ENCODE measurements around the gene CCDC34. TPM values are rescaled to one million over a fixed set of nuclear protein-coding genes. Genes with fewer than 3 reads are reported as not detected.

The CCDC34 gene
- total and polyA plus RNA-seq, 2 of the 4 experiments (the other 2 are of a cell fraction): 2.5 to 4.5 TPM

GRCh38 chr11:27291954-27292636, 70.9 kb downstream of the CCDC34 start:
- ChIA-PET POLR2A (ENCODE audit: unreplicated experiment) (no interaction called here), CTCF (no interaction called here)
- H3K9ac ChIP-seq (ENCODE audit: low read depth, low read length): no peak overlapping the region
- TF ChIP-seq RAD21 (IDR thresholded peaks at IDR 0.05; ENCODE audit: low read length) (no peak), CHD1 (IDR thresholded peaks at IDR 0.05; ENCODE audit: low read depth, low read length) (no peak)
- no CpG with 5 or more reads among the region's 5 CpGs for WGBS, 2 experiments (ENCODE audit: extremely low coverage in 2 of 2, insufficient read length in 1 of 2)
- H2BK120ac ChIP-seq (ENCODE audit: low read depth, low read length): no peak overlapping the region
- H2AK5ac ChIP-seq (ENCODE audit: low read depth, low read length): no peak overlapping the region
- dilution Hi-C loops (cut with HindIII; ENCODE audit: low sequenced_read_pairs, unreplicated experiment): no loop called here
- no peak overlapping the region for H2BK20ac ChIP-seq (ENCODE audit: low read depth, low read length)
- no peak overlapping the region for H3K4ac ChIP-seq (ENCODE audit: low read depth, low read length)
- BruUV-seq (replicated peaks): no TSS peak
- H2AK9ac ChIP-seq (replicated peaks; ENCODE audit: low read depth, low read length, poor library complexity): no peak overlapping the region
- H3K4me1 ChIP-seq (ENCODE audit: control insufficient read depth, insufficient read depth, low read length): peaks cover 4% of the 10 kb centered on the region; the same call in 1 of the 2 replicates
- in situ Hi-C loops (cut with MboI; ENCODE audit: low sequenced_read_pairs): no loop called here
- no peaks in the 10 kb centered on the region for H3K79me1 ChIP-seq (ENCODE audit: low read depth in 1 of 2, low read length in 2 of 2)
- no peaks in the 10 kb centered on the region for H4K20me1 ChIP-seq (ENCODE audit: insufficient read depth, low read length)
- no peaks in the 10 kb centered on the region for H3K9me3 ChIP-seq (ENCODE audit: control insufficient read depth, insufficient read depth, low read length)
- H4K5ac ChIP-seq (ENCODE audit: low read depth, low read length): no peak overlapping the region
- no peak overlapping the region for H2BK15ac ChIP-seq (ENCODE audit: low read depth, low read length)
- no peaks in the 10 kb centered on the region for H3K9me1 ChIP-seq (ENCODE audit: insufficient read depth, low read length)
- no peak overlapping the region for H3K14ac ChIP-seq (replicated peaks; ENCODE audit: low read depth, low read length)
- intact Hi-C loops (cut with micrococcal nuclease): no loop called here
- H3K27ac ChIP-seq (ENCODE audit: insufficient read depth, low read length): no peak overlapping the region
- H2AFZ ChIP-seq (replicated peaks; ENCODE audit: low read length, poor library complexity): no peak overlapping the region
- peaks cover 6% of the 10 kb centered on the region for H3K27me3 ChIP-seq (ENCODE audit: control insufficient read depth, insufficient read depth, low read length)
- no peak overlapping the region for H4K91ac ChIP-seq (ENCODE audit: insufficient read depth, low read depth, low read length)
- no peak overlapping the region for H3K4me2 ChIP-seq (ENCODE audit: low read depth, low read length)
- no peak overlapping the region for H3K56ac ChIP-seq (ENCODE audit: extremely low read depth, insufficient read depth, low read length)
- DNase-seq (no peak), ATAC-seq (ENCODE audit: low read depth) (no peak)
- no peak overlapping the region for H4K8ac ChIP-seq (ENCODE audit: low read depth in 2 of 2, low read length in 2 of 2)
- no peak overlapping the region for H2BK5ac ChIP-seq (ENCODE audit: low read depth, low read length, poor library complexity, severe bottlenecking)
- H3K23ac ChIP-seq (ENCODE audit: low read depth, low read length): no peak overlapping the region
- H3K4me3 ChIP-seq (ENCODE audit: insufficient read depth, low read depth, low read length): no peak overlapping the region
- H3K36me3 ChIP-seq (ENCODE audit: control insufficient read depth, insufficient read depth, low read length): no peaks in the 10 kb centered on the region
- no peak overlapping the region for H3K18ac ChIP-seq (ENCODE audit: low read depth, low read length)

Measured in IMR-90 (cell line).